ENCODE data around the gene KIAA0825.

Gene KIAA0825

GRCh38 chr5:94388773-94389514, 229.5 kb downstream of the KIAA0825 start:
- no peaks in the 10 kb centered on the region for H3K4me1 Mint-ChIP-seq
- H3K9me3 Mint-ChIP-seq: no peaks in the 10 kb centered on the region
- no peak overlapping the region for H3K4me3 Mint-ChIP-seq
- no peak overlapping the region for H3K27ac Mint-ChIP-seq
- no peak for TF ChIP-seq CTCF (IDR thresholded peaks at IDR 0.05)
- no peak for DNase-seq
- H3K36me3 Mint-ChIP-seq (ENCODE audit: low read depth): no peaks in the 10 kb centered on the region
- no peaks in the 10 kb centered on the region for H3K27me3 Mint-ChIP-seq (ENCODE audit: low read depth, poor library complexity)

DNA sequence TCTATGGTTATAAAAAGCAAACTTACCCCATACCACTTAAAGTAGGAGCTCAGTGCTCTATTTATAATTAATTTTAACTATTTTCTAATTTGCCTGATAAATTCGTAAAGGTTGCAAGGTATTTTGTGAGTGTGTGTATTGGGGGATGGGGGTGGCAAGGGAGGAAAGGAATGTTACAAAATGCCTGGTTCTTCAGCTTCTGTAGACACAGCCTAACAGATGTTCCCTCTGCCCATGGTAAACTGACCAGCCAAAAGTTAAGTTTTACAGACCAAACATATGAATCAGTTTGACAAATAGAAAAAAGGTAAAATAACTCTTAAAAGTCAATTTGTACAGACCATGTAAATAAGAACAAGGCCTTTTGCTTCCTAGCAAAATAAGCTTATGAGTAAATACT, 232.6 kb downstream of the KIAA0825 start:
- DNase-seq: no peak
- no peak for TF ChIP-seq CTCF (IDR thresholded peaks at IDR 0.05)
- Mint-ChIP-seq H3K4me1 (no peaks in the 10 kb centered on the region), H3K4me3 (no peak overlapping the region), H3K36me3 (ENCODE audit: low read depth) (no peaks in the 10 kb centered on the region), H3K27me3 (ENCODE audit: low read depth, poor library complexity) (no peaks in the 10 kb centered on the region), H3K9me3 (no peaks in the 10 kb centered on the region), H3K27ac (no peak overlapping the region)

- Mint-ChIP-seq H3K36me3 (ENCODE audit: low read depth) (no peaks in the 10 kb centered on the region), H3K4me3 (no peak overlapping the region), H3K27ac (no peak overlapping the region), H3K27me3 (ENCODE audit: low read depth, poor library complexity) (no peaks in the 10 kb centered on the region), H3K4me1 (peaks cover 11% of the 10 kb centered on the region), H3K9me3 (no peaks in the 10 kb centered on the region)
- DNase-seq: no peak
- no peak for TF ChIP-seq CTCF (IDR thresholded peaks at IDR 0.05)
These were observed 240.3 kb downstream of the KIAA0825 start for GRCh38 chr5:94378062-94378461.

DNA sequence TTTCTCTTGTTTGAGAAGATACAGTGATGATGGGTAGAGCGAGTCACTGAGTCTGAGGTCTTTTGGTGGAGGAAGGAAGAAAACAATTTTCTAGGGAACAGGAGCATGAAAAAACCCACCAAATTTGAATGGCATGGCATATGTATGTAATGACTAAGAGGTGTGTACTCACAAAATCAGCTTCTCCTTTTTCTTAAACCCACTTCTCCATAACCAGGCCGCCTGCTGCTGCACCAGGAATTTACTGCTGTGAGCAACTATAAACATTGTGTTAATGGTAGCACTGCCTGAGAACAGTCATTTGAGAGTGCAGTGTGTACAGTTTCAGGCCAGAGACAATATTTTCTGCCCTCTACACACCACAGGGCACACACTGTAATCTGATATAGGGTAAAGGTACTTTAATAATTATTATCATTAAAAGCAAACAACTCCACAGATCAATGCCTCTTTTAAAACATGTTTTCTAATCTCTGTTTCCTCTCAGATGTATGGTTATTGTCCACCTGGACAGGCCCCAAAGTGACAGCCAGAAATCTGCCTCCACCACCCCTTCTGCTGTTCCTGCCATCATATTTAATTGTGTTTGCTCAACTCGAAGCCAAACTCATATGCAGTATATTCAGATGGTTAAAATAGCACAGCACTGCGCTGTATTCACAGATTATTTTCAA, 241.6 kb downstream of the KIAA0825 start:
- no peak for DNase-seq
- Mint-ChIP-seq H3K27me3 (ENCODE audit: low read depth, poor library complexity) (no peaks in the 10 kb centered on the region), H3K27ac (no peak overlapping the region), H3K36me3 (ENCODE audit: low read depth) (no peaks in the 10 kb centered on the region), H3K4me3 (no peak overlapping the region), H3K9me3 (no peaks in the 10 kb centered on the region), H3K4me1 (peaks cover 11% of the 10 kb centered on the region)
- no peak for TF ChIP-seq CTCF (IDR thresholded peaks at IDR 0.05)

DNA sequence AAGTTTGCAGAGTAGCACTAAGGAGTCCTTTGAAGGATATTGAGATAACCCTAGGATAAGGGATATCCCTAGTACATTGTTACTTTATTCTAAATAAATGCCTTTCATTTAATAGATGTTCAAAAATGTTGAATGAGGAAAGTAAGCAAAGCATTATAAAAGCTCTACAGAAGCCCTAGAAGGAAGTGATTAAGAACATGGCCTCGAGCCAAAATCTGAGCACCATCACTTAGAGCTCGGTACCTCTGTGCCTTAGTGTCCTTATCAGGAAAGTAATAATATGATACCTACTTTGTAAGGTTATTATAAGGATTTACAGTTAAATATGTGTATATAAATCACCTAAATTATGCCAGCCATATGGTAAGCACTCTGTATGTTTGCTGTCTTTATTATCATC, 242.6 kb downstream of the KIAA0825 start:
- Mint-ChIP-seq H3K27ac (no peak overlapping the region), H3K36me3 (ENCODE audit: low read depth) (no peaks in the 10 kb centered on the region), H3K4me3 (no peak overlapping the region), H3K9me3 (no peaks in the 10 kb centered on the region), H3K4me1 (peaks cover 11% of the 10 kb centered on the region), H3K27me3 (ENCODE audit: low read depth, poor library complexity) (no peaks in the 10 kb centered on the region)
- no peak for DNase-seq
- no peak for TF ChIP-seq CTCF (IDR thresholded peaks at IDR 0.05)

DNA sequence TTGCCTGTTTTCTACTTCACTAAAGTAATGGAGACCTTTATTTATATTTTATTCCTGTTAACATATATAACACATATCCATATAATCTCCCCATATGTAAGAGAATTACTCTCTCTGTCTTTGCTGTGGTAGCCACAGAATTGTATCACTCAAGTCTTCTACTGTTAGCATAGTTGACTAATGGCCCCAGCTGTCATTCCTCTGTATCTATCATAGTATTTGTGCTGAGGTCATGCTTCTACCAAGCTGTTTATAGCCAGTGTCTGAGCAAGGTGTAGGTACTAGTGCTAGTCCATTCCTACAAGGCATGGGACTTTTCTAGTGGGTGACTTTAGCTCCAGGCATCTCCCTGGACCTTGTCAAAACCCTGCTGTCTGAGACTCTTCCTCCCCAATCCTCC, 244.1 kb downstream of the KIAA0825 start:
- Mint-ChIP-seq H3K27me3 (ENCODE audit: low read depth, poor library complexity) (no peaks in the 10 kb centered on the region), H3K4me1 (peaks cover 11% of the 10 kb centered on the region), H3K27ac (no peak overlapping the region), H3K4me3 (no peak overlapping the region), H3K36me3 (ENCODE audit: low read depth) (no peaks in the 10 kb centered on the region), H3K9me3 (no peaks in the 10 kb centered on the region)
- TF ChIP-seq CTCF (IDR thresholded peaks at IDR 0.05): no peak
- no peak for DNase-seq
